NT2/D1 (cell line): ENCODE results near the gene IRAK2.
"Not testable (repeated sequence)": the region's sequence is repeated elsewhere in the genome, so short reads cannot be mapped to it uniquely, and the experiment has no call there.

ENCODE experiments used
- DNase-seq: peaks from one replicate; pipeline ENCODE4 v3.0.0-alpha.2; 2011; ENCODE audit warnings: low read depth, low spot score
- H3K27me3 ChIP-seq: 2 replicates; pipeline ENCODE4 v1.6.0; 2011; ENCODE audit warnings: mild to moderate bottlenecking; ENCODE audit not compliant: insufficient read length, insufficient read depth
- H3K36me3 ChIP-seq: 2 replicates; pipeline ENCODE4 v1.6.1; 2011; ENCODE audit warnings: mild to moderate bottlenecking, low read length, mixed read lengths; ENCODE audit not compliant: insufficient read depth, insufficient read length
- H3K4me1 ChIP-seq: 2 replicates; pipeline ENCODE4 v1.5.1; 2011; ENCODE audit not compliant: insufficient read depth, insufficient read length
- H3K4me3 ChIP-seq: 2 replicates; pipeline ENCODE4 v1.5.1; 2011; ENCODE audit warnings: low read depth; ENCODE audit not compliant: insufficient read length
- H3K9ac ChIP-seq: 2 replicates; pipeline ENCODE4 v1.6.0; 2011; ENCODE audit warnings: low read depth; ENCODE audit not compliant: insufficient read length
- H3K9me3 ChIP-seq: 2 replicates; pipeline ENCODE4 v1.5.1; 2011; ENCODE audit warnings: mild to moderate bottlenecking, low read length; ENCODE audit not compliant: insufficient read depth
- SUZ12 ChIP-seq: IDR thresholded peaks from 2 replicates; pipeline ENCODE4 v1.6.1; 2011; ENCODE audit not compliant: insufficient read length, insufficient read depth; ENCODE audit errors: extremely low read depth
- YY1 ChIP-seq: IDR thresholded peaks from 2 replicates; pipeline ENCODE4 v1.6.1; 2011; ENCODE audit not compliant: insufficient read length, insufficient read depth
- ZNF274 ChIP-seq: IDR thresholded peaks from 2 replicates; pipeline ENCODE4 v1.6.1; 2011; ENCODE audit warnings: mild to moderate bottlenecking, low read depth, low read length

Gene IRAK2

GRCh38 chr3:10154335-10155122, 10.2 kb upstream of the IRAK2 start:
- no peak overlapping the region for H3K4me3 ChIP-seq
- no peaks in the 10 kb centered on the region for H3K4me1 ChIP-seq
- no peak for DNase-seq
- H3K36me3 ChIP-seq, result peaks cover 44% of the 10 kb centered on the region
- H3K9ac ChIP-seq, result no peak overlapping the region
- TF ChIP-seq SUZ12 (no peak), YY1 (no peak), ZNF274 (no peak)
- no peaks in the 10 kb centered on the region for H3K9me3 ChIP-seq
- no peaks in the 10 kb centered on the region for H3K27me3 ChIP-seq

- H3K4me3 ChIP-seq, result no peak overlapping the region
- TF ChIP-seq ZNF274 (no peak), YY1 (no peak), SUZ12 (no peak)
- H3K4me1 ChIP-seq, result no peaks in the 10 kb centered on the region
- DNase-seq, result no peak
- no peaks in the 10 kb centered on the region for H3K9me3 ChIP-seq
- H3K36me3 ChIP-seq, result peaks cover 38% of the 10 kb centered on the region
- no peak overlapping the region for H3K9ac ChIP-seq
- H3K27me3 ChIP-seq, result no peaks in the 10 kb centered on the region
These were observed 9.6 kb upstream of the IRAK2 start for GRCh38 chr3:10155123-10155472.

- no peak for TF ChIP-seq YY1
- no peak for TF ChIP-seq ZNF274
- no peak for TF ChIP-seq SUZ12
- Histone ChIP-seq H3K9ac (no peak overlapping the region), H3K4me1 (no peaks in the 10 kb centered on the region)
These were observed 9.1 kb upstream of the IRAK2 start for GRCh38 chr3:10155658-10156057.

GRCh38 chr3:10157031-10157430, 7.7 kb upstream of the IRAK2 start:
- Histone ChIP-seq H3K9ac (no peak overlapping the region), H3K36me3 (peaks cover 22% of the 10 kb centered on the region), H3K9me3 (no peaks in the 10 kb centered on the region), H3K4me3 (no peak overlapping the region), H3K27me3 (no peaks in the 10 kb centered on the region), H3K4me1 (no peaks in the 10 kb centered on the region)
- no peak for DNase-seq
- TF ChIP-seq YY1, result no peak
- TF ChIP-seq SUZ12, result no peak
- no peak for TF ChIP-seq ZNF274

More at GRCh38 chr3:10155658-10156057, 9.1 kb upstream of the IRAK2 start:
- H3K27me3 ChIP-seq, result no peaks in the 10 kb centered on the region
- no peak for DNase-seq
- H3K9me3 ChIP-seq, result no peaks in the 10 kb centered on the region
- no peak overlapping the region for H3K4me3 ChIP-seq
- peaks cover 33% of the 10 kb centered on the region for H3K36me3 ChIP-seq

- H3K4me1 ChIP-seq, DNase-seq, H3K27me3 ChIP-seq, H3K36me3 ChIP-seq, H3K9ac ChIP-seq, H3K4me3 ChIP-seq, H3K9me3 ChIP-seq: not testable (repeated sequence)
These were observed 6.2 kb upstream of the IRAK2 start for GRCh38 chr3:10158555-10158954.

GRCh38 chr3:10160346-10160745, 4.4 kb upstream of the IRAK2 start:
- H3K9ac ChIP-seq, result no peak overlapping the region

GRCh38 chr3:10160925-10161324, 3.8 kb upstream of the IRAK2 start:
- no peak for DNase-seq
- no peaks in the 10 kb centered on the region for H3K36me3 ChIP-seq
- no peak overlapping the region for H3K4me3 ChIP-seq
- no peak overlapping the region for H3K9ac ChIP-seq
- no peaks in the 10 kb centered on the region for H3K4me1 ChIP-seq
- TF ChIP-seq ZNF274, result no peak
- TF ChIP-seq YY1, result no peak
- no peak for TF ChIP-seq SUZ12
- H3K9me3 ChIP-seq, result no peaks in the 10 kb centered on the region
- peaks cover 5% of the 10 kb centered on the region for H3K27me3 ChIP-seq

More at GRCh38 chr3:10160346-10160745, 4.4 kb upstream of the IRAK2 start:
- Histone ChIP-seq H3K36me3 (no peaks in the 10 kb centered on the region), H3K27me3 (peaks cover 5% of the 10 kb centered on the region), H3K4me3 (no peak overlapping the region), H3K4me1 (no peaks in the 10 kb centered on the region), H3K9me3 (no peaks in the 10 kb centered on the region)
- TF ChIP-seq ZNF274 (no peak), SUZ12 (no peak), YY1 (no peak)
- no peak for DNase-seq
